Measurements from ENCODE around the gene ZNF281.
"Not testable (repeated sequence)": the region's sequence is repeated elsewhere in the genome, so short reads cannot be mapped to it uniquely, and the experiment has no call there.

ZNF281 gene

DNA sequence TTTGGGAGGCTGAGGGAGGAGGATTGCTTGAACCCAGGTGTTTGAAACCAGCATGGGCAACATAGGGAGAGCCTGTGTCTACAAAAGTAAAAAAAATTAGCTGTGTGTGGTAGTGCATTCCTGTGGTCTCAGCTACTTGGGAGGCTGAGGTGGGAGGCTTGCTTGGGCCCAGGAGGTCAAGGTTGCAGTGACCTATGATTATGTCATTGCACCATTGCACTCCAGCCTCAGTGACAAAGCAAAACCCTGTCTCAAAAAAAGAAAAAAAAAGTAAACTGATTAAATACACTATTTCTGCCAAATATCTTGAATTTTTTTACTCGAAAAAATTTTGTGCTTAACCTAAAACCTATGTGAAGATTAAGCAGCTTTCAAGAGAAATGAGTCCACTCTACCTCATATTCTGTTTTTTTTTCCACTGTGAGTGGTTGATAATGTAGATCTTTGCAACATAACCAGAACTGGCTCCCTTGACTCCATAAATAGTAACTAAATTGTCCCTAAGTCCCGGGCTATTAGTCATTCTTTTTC lies 19.4 kb upstream of the ZNF281 start:
- DNase-seq (ENCODE audit: low read depth in 1 of 2, low spot score in 1 of 2) = no peak

DNA sequence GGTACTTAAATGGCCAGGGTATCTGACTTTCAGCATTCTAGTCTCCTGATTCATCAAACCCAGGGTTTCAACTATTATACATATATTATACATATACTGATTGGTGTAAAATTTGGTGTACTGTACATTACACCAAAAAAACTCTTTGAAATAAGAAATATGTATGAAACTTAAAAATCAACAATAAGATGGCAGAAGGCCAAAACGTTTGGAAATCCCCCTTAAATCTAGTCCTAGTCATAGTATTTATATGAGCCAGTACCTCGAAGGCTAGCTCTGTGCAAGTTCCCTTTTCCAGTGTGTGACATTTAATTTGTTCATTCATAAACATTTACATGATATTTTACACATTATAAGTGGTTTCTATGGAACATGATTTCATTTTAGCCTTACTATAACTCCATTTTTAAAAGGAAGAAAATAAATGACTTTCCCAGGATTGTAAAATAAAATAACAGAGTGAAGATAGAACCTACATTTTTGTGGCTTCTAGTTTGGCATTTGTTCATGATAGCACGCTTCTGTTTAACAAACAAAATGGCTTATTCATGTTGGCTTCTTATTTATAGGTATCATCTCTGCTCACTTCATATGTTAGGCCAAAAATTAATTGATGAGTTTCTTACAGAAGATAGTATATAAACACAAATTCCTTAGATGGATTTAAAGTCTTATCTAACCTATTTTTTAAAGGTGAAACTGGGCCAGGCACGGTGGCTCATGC lies 18.8 kb upstream of the ZNF281 start:
- no peak for DNase-seq (ENCODE audit: low read depth in 1 of 2, low spot score in 1 of 2)

DNA sequence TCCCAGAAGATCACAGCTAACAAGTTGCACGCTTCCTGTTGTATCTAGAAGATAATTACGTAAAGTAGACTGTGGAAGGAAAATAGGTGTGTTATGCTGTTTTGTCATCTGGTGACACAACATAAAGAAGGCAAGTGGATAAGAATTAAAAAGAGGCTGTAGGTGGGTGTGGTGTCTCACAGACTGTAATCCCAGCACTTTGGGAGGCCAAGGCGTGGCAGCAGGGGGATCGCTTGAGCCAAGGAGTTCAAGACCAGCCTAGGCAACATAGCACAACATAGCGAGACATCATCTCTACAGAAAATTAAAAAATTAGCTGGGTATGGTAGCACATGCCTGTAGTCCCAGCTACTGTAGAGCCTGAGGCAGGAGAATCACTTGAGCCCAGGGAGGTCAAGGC lies 17.9 kb upstream of the ZNF281 start:
- no peak for DNase-seq (ENCODE audit: low read depth in 1 of 2, low spot score in 1 of 2)

DNA sequence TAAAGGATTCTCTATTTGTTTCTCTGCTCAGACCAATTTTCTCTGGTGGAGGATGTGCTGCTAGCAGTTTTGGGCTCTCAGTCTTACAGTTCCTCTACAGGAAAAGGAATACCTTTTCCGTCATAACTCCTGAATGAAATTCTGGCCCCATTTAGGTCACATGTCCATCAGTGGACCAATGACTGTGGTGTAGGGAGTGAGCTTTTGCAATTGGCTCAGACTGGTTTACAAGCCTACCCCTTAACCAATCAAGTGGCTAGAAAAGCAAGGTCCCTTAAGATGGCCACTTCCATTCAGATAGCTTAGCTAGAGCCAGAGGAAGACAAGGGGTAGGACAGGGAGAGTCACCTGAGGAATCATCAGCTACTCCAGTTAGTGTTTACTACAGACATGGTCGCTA lies 16.4 kb upstream of the ZNF281 start:
- no peak for DNase-seq (ENCODE audit: low read depth in 1 of 2, low spot score in 1 of 2)

DNA sequence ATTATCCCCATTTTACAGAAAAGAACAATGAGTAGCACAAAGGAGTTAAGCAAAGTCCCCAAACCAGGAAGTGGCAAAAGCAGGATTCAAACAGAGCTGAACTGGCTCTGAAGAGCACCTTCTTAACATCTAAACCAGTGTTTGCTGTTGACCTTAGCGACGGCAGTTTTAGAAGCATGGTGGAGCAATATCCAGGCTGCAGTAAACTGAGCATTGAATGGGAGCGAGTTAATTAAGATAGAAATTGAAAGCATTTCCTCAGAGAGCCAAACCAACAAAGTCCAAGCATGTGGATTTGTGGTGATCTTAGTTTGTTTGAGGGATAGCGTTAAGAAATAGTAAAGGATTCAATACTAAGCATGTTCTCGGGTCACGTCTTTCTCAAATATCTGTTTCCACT lies 13.4 kb upstream of the ZNF281 start:
- DNase-seq (ENCODE audit: low read depth in 1 of 2, low spot score in 1 of 2) = no peak

DNA sequence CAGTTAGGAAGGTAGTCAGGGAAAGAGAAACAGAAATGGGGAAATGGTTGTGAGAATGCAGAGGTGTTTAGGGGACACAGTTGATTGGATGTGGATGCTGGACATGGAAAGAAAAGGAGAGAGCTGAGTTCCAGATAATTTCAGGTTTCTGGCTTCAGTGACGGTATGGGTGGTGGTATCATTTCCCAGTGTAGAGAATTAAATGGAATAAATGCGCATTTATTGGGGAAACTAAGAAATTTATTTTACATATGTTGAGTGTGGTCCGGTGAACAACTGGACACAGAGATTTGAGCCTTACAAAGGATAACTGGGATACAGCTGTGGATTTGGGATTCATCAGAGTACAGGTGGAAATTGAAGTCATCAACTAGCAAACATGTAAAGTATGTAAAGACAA lies 12.4 kb upstream of the ZNF281 start:
- no peak for DNase-seq (ENCODE audit: low read depth in 1 of 2, low spot score in 1 of 2)

DNA sequence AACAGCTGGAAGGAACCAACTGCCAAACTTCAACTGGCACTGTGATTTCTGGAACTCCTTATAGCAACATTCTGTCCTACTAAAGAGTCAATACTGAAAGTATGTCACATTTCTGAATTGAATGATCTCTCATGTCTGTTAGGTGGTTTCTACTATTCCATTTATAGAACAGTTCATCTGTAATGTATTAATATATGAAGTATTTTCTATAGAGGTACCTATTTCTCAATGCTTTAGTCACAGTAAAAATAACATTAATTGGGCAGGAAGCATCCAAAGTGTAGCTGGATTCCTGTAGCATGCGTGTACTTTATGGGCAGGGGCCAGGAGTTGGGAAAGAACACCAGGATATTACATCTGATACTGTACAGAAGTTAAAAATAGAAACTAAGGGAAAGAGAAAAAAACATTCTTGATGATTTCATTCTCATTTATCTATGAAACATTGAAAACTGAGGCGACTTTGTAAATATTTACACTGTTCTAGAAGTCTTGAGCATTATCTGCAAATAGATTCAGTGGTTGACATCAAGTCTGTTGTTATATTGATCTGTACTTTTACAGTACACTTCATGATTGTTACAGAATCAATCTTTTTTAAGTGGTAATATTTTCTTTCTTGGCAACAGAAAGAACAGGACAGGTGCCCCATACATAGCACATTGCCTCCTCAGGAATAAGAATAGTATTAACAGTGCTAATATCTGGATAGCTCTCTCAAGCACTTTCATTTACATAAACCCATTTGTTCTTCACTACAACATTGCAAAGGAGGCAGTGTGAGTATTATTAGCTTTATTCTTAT lies 6.2 kb upstream of the ZNF281 start:
- DNase-seq (ENCODE audit: low read depth in 1 of 2, low spot score in 1 of 2) = no peak

DNA sequence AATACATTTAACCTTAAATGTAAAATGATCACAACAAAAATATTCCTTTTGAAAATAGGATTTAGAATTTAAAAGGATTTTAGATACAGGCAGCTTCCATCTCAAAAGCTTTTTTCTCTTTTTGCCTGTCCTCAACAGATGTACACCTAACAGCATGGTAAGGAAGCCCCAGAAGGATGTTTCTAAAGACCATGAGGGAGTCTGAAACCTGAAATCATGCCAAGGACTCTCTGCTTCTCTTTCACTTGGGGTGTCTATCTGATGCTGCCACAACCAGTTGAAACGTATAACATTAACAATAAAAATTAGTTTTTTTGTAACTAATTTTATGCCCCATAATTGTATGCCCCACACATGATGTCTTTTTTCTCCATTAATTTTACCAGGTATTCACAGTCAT lies 5.4 kb upstream of the ZNF281 start:
- DNase-seq (ENCODE audit: low read depth in 1 of 2, low spot score in 1 of 2) = no peak

DNA sequence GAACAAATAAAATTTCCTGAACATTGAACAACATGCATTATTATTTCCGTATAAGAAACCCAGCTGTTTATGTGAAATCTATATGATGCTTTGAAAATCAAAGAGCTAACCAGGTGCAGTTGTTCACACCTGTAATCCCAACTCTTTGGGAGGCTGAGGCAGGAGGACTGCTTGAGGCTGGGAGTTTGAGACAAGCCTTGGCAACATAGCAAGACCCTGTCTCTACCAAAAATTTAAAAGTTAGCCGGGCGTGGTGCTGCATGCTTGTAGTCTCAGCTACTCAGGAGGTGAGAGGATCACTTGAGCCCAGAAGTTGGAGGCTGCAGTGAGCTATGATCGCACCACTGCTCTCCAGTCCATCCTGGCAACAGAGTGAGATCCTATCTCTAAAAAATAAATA lies 4.8 kb upstream of the ZNF281 start:
- DNase-seq (ENCODE audit: low read depth in 1 of 2, low spot score in 1 of 2) = no peak

DNA sequence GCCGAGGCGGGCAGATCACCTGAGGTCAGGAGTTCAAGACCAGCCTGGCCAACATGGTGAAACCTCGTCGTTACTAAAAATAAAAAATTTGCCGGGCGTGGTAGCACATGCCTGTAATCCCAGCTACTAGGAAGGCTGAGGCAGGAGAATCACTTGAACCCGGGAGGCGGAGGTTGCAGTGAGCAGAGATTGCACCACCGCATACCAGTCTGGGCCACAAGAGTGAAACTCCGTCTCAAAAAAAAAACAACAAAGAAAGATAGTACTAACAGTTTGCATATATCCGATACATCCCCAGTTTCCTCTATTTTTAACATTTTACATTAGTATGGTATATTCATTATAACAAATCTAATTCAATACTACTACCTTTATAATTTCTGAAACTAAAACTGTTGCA lies 3.9 kb upstream of the ZNF281 start:
- DNase-seq (ENCODE audit: low read depth in 1 of 2, low spot score in 1 of 2) = not testable (repeated sequence)

DNA sequence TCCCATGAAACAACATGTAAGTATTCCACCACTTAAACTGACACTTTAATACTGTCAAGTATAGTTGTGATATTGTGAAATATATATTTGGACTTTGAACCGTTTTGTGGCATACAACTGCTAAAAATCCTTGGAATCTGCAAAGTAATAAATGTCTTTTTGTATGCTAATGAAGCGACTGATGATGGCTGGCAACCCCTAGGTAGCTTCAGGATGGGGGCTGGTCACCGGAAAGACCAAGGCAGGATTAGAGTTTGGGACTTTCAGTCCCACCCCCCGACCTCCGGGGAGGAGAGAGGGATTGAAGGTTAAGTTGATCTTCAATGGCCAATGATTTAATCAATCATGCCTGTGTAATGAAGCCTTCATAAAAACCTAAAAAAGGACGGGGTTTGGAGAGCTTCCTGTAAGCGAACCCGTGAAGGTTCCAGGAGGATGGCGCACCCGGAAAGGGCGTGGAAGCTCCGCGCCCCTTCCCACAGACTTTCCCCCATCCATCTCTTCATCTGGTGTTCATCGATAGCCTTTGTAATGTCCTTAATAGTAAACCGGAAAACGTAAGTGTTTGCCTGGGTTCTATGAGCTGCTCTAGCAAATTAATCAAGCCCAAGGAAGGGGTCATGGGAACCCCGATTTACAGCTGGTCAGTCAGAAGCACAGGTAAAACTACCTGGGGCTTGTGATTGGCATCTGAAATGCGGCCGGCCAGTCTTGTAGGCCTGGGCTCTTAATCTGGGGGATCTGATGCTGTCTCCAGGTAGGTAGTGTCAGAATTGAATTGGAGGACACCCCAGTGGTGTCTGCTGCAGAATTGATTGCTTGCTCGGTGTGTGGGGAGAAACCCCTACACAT lies 1.8 kb upstream of the ZNF281 start:
- DNase-seq (ENCODE audit: low read depth in 1 of 2, low spot score in 1 of 2) = no peak

DNA sequence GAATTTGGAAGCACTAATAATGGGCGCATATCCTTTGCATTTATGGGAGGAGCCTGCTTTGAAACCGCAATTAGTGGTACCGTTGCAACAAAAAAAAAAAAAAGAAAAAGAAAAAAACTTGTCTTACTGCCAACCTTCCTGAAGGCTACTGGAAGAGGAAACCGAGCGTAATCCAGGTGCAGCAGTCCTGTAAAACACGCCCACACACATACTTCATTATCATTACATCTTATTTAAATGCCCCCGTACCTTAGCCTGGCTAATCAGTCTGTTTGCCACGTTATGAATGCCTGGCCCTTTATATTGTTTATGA lies 686 bp upstream of the ZNF281 start:
- DNase-seq (ENCODE audit: low read depth in 1 of 2, low spot score in 1 of 2) = no peak

DNA sequence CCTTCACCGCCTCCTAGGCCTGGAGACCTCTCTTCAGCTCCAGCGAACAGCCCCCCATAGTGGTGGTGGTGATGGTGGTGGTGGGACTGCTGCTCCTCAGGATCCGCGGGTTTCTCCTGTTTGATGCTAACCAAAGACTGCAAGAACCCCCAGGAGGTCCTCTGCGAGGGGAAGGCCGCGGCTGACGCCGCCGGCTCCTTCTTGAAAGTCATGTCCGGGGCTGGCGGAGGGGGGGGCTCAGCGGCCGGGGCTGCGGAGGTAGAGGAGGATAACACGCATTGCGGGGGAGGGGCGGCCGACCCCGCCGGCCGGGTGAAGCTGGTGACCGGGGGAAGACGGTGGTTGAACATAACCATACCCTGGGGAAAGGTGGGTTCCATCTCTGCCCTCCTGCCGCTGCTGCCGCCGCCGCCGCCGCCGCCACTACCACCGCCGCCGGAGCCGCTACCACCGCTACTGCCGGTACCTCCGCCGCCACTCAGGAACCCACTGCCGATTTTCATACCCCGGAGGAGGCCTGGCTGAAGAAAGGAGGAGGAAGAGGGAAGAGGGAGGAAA lies 554 bp downstream of the ZNF281 start:
- DNase-seq (ENCODE audit: low read depth in 1 of 2, low spot score in 1 of 2) = peak; percentile 17 to 33

DNA sequence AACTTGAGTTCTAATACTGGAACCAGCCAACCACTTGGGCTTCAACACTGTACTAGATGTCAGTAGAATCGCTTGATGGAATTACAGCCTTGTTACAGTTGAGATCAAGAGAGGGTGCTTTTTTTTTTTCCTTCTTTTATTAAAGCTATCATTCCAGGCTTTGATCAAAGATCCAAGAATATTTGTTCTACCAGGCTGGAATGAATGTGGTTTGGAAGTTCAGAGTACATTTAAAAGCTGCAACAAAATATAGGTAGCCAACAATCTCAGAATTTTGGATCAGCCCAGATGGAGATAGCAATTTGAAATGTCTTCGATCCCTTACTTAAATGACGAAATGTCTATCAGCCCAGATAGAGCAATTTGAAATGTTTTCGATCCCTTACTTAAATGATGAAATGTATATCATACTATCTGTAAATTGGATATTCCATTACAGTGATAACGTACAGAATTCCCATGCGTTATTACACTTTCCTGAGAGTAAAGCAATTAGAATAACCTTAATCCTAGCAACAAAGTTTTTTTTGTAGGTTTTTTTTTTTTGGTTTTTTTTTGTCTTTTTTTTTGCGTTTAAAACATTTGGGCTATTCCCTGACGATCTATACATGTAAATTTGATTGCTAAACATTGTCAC lies 3.6 kb downstream of the ZNF281 start:
- DNase-seq (ENCODE audit: low read depth in 1 of 2, low spot score in 1 of 2) = no peak

DNA sequence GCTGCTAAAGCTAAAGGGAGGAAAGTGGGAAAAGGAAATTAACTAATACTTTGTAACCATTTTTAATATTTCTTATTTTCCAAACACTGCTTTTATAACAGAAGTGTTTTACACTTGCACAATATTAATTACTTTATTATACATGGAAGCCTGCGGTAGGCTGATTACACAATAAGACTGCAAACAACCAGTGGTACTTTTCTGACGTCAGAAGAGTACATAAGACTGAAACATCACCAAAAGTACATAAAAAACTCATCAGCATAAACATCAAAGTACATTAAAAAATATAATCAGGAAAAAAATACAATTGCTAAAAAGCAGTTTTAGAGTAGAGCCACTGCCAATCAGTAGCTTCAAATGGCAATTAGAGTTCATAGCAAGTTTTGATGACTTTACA lies 4.6 kb downstream of the ZNF281 start:
- no peak for DNase-seq (ENCODE audit: low read depth in 1 of 2, low spot score in 1 of 2)

DNA sequence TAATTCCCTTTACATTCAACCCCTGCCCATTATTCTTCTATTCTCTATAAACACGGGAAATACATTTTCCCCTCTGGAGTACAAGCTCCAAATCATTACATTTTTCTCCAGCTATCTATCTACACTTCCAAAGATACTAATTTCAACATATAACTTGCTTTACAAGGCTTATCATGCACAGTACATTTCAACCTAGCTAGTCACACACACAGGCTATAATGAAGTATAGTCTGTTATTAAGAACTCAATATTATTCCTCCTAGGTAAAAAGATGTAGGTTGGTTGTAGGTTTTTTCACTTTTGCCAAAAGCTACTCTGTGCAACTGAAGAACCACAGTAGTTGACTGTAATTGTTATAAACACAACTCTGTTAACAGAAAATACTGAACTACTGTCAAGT lies 8.1 kb downstream of the ZNF281 start:
- DNase-seq (ENCODE audit: low read depth in 1 of 2, low spot score in 1 of 2) = no peak

DNA sequence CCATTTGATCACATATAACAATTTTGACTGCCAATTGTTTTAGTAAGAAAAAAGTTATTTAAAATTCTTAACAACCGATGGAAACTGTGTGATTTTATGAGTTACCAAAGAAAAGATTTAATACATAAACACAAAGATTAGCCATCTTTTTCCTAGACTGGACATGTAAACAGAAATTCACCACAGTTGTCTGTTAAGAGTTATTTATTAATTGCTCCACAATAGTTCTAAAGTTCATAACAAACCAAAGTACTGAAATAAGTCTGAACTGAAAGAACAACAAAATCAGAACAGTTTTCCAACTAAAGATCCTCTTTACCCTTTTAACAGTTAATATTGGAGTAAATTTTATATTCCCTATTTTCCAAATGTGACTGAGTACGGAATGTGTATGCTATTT lies 8.6 kb downstream of the ZNF281 start:
- DNase-seq (ENCODE audit: low read depth in 1 of 2, low spot score in 1 of 2) = no peak

DNA sequence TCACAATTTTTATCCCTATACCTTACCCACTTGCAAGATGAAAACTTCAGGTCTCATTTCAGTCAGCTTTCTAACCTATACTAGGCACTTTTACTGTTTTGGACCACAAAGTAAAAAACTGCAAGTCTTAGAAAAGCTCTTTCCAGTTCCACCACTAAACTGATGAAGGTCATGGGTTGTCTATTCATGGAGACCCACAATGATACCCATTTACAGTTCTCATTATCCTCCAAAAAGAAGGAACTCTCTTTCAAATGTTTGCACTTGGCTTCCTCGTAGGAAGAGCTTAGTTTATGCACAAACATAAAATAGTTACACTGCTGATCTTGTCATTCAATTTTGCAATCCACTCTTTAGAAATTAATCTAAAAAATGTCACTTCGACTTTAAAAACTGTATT lies 9.3 kb downstream of the ZNF281 start:
- no peak for DNase-seq (ENCODE audit: low read depth in 1 of 2, low spot score in 1 of 2)

DNA sequence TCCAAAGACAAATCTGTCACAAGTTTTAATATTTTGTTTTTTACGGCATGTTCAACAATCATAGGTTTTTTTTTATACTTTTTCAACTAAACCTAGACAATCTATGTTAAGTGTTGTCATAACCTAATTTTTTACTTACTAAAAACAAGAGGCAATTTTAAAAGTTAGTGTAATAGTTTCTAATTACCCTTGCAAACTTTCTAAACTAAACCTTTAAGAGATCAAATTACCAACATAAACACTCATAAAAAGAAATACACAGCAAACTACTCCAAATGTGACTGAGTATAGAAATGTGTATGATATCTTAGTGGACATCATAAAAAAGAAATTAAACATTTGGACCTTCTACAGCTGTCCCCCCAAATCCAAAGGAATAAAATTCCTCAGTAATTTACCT lies 10.0 kb downstream of the ZNF281 start:
- no peak for DNase-seq (ENCODE audit: low read depth in 1 of 2, low spot score in 1 of 2)

DNA sequence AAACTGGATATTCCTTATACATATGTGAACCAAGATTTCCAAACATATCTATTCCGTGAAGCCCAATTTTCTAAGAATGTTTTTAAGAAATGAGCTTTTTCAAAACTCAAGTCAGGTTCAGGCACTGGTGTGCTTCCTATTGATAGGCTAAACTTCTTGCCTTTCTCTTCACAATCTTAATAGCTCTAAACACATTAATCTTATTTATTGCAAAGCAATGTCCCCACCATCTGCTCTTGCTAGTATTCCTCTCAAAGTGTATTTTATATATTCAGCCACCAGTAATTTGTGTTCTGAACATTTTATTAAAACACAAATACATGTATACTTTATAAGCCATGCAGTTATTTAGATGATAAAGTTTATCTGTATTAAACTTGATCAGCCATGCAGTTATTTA lies 11.5 kb downstream of the ZNF281 start:
- DNase-seq (ENCODE audit: low read depth in 1 of 2, low spot score in 1 of 2) = no peak

DNA sequence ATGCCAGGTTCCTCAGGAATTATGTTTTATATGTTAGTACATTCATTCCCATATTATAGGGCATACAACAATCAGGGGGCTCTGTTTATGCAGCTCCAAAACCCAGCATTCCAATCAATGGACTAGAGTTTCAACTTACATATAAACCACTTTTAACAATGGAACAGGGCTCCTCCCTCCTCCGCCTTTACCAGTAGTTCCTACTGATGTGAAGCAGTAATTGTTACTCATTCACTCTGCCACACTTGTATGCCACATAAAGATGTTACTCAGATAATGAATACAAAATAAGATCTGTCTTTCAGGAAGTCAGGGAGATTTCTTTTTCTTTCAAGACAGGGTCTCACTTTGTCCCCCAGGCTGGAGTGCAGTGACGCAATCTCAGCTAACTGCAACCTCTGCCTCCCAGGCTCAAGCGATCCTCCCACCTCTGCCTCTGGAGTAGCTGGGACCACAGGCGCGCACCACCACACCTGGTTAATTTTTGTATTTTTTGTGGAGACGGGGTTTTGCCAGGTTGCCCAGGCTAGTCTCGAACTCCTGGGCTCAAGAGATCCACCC lies 17.1 kb downstream of the ZNF281 start:
- no peak for DNase-seq (ENCODE audit: low read depth in 1 of 2, low spot score in 1 of 2)
